WTC11 (cell line): ENCODE data around the gene RDH12.
"Not testable (repeated sequence)": the region's sequence is repeated elsewhere in the genome, so short reads cannot be mapped to it uniquely, and the experiment has no call there.

Experiments
- ARID4B ChIP-seq: sonication (generic); formaldehyde crosslinking; IDR thresholded peaks from 2 replicates; pipeline ENCODE4 v1.8.0; 2023; ENCODE audit warnings: missing genetic modification reagents, mild to moderate bottlenecking, borderline replicate concordance
- CTCF ChIP-seq: fragments of 200-600 bp; IDR thresholded peaks from 2 replicates; pipeline ENCODE4 v1.8.0; 2022; ENCODE audit warnings: antibody characterized with exemption
- IRF2 ChIP-seq: sonication (generic); formaldehyde crosslinking; IDR thresholded peaks from 2 replicates; pipeline ENCODE4 v1.8.0; 2022; ENCODE audit warnings: low read depth, missing genetic modification reagents, borderline replicate concordance
- JUN ChIP-seq: sonication (generic); formaldehyde crosslinking; IDR thresholded peaks from 2 replicates; pipeline ENCODE4 v1.8.0; 2023; ENCODE audit warnings: mild to moderate bottlenecking, missing genetic modification reagents
- MAX ChIP-seq: sonication (generic); formaldehyde crosslinking; IDR thresholded peaks from 2 replicates; pipeline ENCODE4 v1.8.0; 2022; ENCODE audit warnings: mild to moderate bottlenecking, missing genetic modification reagents
- MXD4 ChIP-seq: fragments of 250-450 bp; sonication (Bioruptor Pico); IDR thresholded peaks from 2 replicates; pipeline ENCODE4 v1.8.0; 2021; ENCODE audit warnings: mild to moderate bottlenecking, moderate library complexity, borderline replicate concordance
- NR2C2 ChIP-seq: sonication (generic); formaldehyde crosslinking; IDR thresholded peaks from 2 replicates; pipeline ENCODE4 v1.8.0; 2022; ENCODE audit warnings: mild to moderate bottlenecking, missing genetic modification reagents
- TCF7 ChIP-seq: sonication (generic); formaldehyde crosslinking; IDR thresholded peaks from 2 replicates; pipeline ENCODE4 v1.8.0; 2022; ENCODE audit warnings: mild to moderate bottlenecking, low read depth, missing genetic modification reagents, moderate library complexity
- USF1 ChIP-seq: sonication (generic); formaldehyde crosslinking; IDR thresholded peaks from 2 replicates; pipeline ENCODE4 v1.8.0; 2022; ENCODE audit warnings: mild to moderate bottlenecking, missing genetic modification reagents
- TF ChIP-seq, protein P1 (sequence below): fragments of 250-450 bp; sonication (Bioruptor Pico); IDR thresholded peaks from 2 replicates; pipeline ENCODE4 v2.1.2; 2022; ENCODE audit warnings: mild to moderate bottlenecking, moderate library complexity
- TF ChIP-seq, protein P2 (sequence below): sonication (generic); formaldehyde crosslinking; IDR thresholded peaks from 2 replicates; pipeline ENCODE4 v1.8.1; 2023; ENCODE audit warnings: mild to moderate bottlenecking, missing genetic modification reagents, moderate library complexity

DNA sequence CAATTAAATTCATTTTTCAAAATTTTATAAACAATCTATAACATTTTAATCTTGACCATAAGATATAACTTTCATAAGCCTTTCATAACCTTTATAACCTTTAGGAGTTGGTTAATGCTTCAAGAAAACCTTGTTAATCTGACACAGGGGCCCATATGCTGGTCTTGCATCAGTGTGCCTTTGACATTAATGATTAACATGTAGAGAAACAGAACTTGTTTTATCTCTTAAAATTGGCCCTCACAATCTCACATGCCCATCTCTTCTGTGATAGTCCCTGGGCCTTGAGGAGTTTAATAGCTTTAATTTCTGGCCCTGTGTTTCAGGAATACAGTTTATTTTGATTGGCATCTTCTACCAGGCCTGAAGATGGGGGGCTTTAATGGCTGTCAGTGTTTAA, 7.7 kb downstream of the RDH12 start:
- not testable (repeated sequence) for TF ChIP-seq CTCF; ARID4B (CRISPR knock-in tag); USF1 (CRISPR knock-in tag); MAX (CRISPR knock-in tag); MXD4; NR2C2 (CRISPR knock-in tag); IRF2 (CRISPR knock-in tag); JUN (CRISPR knock-in tag); TCF7 (CRISPR knock-in tag)
- TF ChIP-seq, protein P1, sequence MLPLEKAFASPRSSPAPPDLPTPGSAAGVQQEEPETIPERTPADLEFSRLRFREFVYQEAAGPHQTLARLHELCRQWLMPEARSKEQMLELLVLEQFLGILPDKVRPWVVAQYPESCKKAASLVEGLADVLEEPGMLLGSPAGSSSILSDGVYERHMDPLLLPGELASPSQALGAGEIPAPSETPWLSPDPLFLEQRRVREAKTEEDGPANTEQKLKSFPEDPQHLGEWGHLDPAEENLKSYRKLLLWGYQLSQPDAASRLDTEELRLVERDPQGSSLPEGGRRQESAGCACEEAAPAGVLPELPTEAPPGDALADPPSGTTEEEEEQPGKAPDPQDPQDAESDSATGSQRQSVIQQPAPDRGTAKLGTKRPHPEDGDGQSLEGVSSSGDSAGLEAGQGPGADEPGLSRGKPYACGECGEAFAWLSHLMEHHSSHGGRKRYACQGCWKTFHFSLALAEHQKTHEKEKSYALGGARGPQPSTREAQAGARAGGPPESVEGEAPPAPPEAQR (CRISPR knock-in tag), result not testable (repeated sequence)
- TF ChIP-seq, protein P2, sequence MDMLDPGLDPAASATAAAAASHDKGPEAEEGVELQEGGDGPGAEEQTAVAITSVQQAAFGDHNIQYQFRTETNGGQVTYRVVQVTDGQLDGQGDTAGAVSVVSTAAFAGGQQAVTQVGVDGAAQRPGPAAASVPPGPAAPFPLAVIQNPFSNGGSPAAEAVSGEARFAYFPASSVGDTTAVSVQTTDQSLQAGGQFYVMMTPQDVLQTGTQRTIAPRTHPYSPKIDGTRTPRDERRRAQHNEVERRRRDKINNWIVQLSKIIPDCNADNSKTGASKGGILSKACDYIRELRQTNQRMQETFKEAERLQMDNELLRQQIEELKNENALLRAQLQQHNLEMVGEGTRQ (CRISPR knock-in tag), result not testable (repeated sequence)
